Type B pancreatic cell (in vitro differentiated cells): ENCODE data around the gene GRID2. TPM values are rescaled to one million over a fixed set of nuclear protein-coding genes. Genes with fewer than 3 reads are reported as not detected.

Experiments
- DNase-seq: peaks from one replicate; pipeline ENCODE4 v3.0.0; 2021; ENCODE audit warnings: mixed read lengths; ENCODE audit not compliant: unreplicated experiment; ENCODE audit errors: extremely low spot score
- H3K27ac Mint-ChIP-seq: 2 replicates; pipeline ENCODE4 v1.8.0; 2021; ENCODE audit warnings: mild to moderate bottlenecking, mixed read lengths
- H3K27me3 Mint-ChIP-seq: 2 replicates; pipeline ENCODE4 v1.8.0; 2021; ENCODE audit warnings: mixed read lengths
- H3K36me3 Mint-ChIP-seq: 2 replicates; pipeline ENCODE4 v1.8.0; 2021; ENCODE audit warnings: mixed read lengths
- H3K4me1 Mint-ChIP-seq: one replicate; pipeline ENCODE4 v1.8.0; 2021; ENCODE audit warnings: mixed read lengths; ENCODE audit not compliant: unreplicated experiment
- H3K4me3 Mint-ChIP-seq: 2 replicates; pipeline ENCODE4 v1.8.0; 2021; ENCODE audit warnings: mild to moderate bottlenecking, mixed read lengths
- H3K9me3 Mint-ChIP-seq: 2 replicates; pipeline ENCODE4 v1.8.0; 2021; ENCODE audit warnings: mixed read lengths
- total RNA-seq: library from RNA; stranded (reverse); gene quantifications from 2 replicates; pipeline ENCODE4 v1.2.1, GENCODE V29; 2021; ENCODE audit warnings: low replicate concordance
- TF ChIP-seq, protein P1 (sequence below): fragments of 200-600 bp; sonication (generic); conservative IDR thresholded peaks from 2 replicates; pipeline ENCODE4 v1.5.0; 2021; ENCODE audit warnings: antibody characterized with exemption, mild to moderate bottlenecking

Gene GRID2
- total RNA-seq, 1 donor from 2014 or later = 1.7 TPM

GRCh38 chr4:92606227-92606626 is 302.5 kb downstream of the GRID2 start:
- no peaks in the 10 kb centered on the region for H3K9me3 Mint-ChIP-seq
- H3K4me3 Mint-ChIP-seq = no peak overlapping the region
- no peaks in the 10 kb centered on the region for H3K27me3 Mint-ChIP-seq
- no peaks in the 10 kb centered on the region for H3K36me3 Mint-ChIP-seq
- no peak for DNase-seq
- H3K27ac Mint-ChIP-seq = no peak overlapping the region
- TF ChIP-seq, protein P1, sequence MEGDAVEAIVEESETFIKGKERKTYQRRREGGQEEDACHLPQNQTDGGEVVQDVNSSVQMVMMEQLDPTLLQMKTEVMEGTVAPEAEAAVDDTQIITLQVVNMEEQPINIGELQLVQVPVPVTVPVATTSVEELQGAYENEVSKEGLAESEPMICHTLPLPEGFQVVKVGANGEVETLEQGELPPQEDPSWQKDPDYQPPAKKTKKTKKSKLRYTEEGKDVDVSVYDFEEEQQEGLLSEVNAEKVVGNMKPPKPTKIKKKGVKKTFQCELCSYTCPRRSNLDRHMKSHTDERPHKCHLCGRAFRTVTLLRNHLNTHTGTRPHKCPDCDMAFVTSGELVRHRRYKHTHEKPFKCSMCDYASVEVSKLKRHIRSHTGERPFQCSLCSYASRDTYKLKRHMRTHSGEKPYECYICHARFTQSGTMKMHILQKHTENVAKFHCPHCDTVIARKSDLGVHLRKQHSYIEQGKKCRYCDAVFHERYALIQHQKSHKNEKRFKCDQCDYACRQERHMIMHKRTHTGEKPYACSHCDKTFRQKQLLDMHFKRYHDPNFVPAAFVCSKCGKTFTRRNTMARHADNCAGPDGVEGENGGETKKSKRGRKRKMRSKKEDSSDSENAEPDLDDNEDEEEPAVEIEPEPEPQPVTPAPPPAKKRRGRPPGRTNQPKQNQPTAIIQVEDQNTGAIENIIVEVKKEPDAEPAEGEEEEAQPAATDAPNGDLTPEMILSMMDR = no peak
- H3K4me1 Mint-ChIP-seq = no peaks in the 10 kb centered on the region

- H3K4me1 Mint-ChIP-seq = no peaks in the 10 kb centered on the region
- H3K9me3 Mint-ChIP-seq = no peaks in the 10 kb centered on the region
- no peak for DNase-seq
- no peaks in the 10 kb centered on the region for H3K36me3 Mint-ChIP-seq
- no peak overlapping the region for H3K4me3 Mint-ChIP-seq
- no peak overlapping the region for H3K27ac Mint-ChIP-seq
- TF ChIP-seq, protein P1 = no peak
- H3K27me3 Mint-ChIP-seq = no peaks in the 10 kb centered on the region
Measured at GRCh38 chr4:92615049-92615448, 311.3 kb downstream of the GRID2 start.

DNA sequence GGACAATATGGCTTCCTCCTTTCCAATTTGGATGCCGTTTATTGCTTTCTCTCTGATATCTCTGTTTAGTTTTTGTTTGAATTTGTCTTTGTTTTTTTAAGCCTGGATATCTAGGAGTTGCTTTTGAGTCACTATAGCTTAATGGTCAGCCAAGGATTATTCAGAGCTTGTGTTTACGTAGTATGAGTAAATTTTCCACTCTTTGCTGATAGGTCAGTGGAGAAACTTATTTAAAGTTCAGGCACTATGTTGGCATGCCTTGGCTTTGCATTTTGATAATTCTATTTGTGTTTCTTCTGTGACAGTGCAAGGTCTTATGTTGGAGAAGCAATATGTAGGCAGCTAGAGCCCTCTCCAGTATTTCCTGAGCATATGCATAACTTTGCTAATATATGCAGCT is 315.2 kb downstream of the GRID2 start:
- H3K4me3 Mint-ChIP-seq = no peak overlapping the region
- H3K27ac Mint-ChIP-seq = no peak overlapping the region
- TF ChIP-seq, protein P1 = no peak
- no peaks in the 10 kb centered on the region for H3K36me3 Mint-ChIP-seq
- no peak for DNase-seq
- H3K4me1 Mint-ChIP-seq = no peaks in the 10 kb centered on the region
- H3K9me3 Mint-ChIP-seq = no peaks in the 10 kb centered on the region
- no peaks in the 10 kb centered on the region for H3K27me3 Mint-ChIP-seq

GRCh38 chr4:92629302-92629701 is 325.5 kb downstream of the GRID2 start:
- Mint-ChIP-seq H3K4me3 (no peak overlapping the region), H3K36me3 (no peaks in the 10 kb centered on the region), H3K4me1 (no peaks in the 10 kb centered on the region), H3K27me3 (no peaks in the 10 kb centered on the region), H3K9me3 (no peaks in the 10 kb centered on the region), H3K27ac (no peak overlapping the region)
- DNase-seq = no peak
- TF ChIP-seq, protein P1 = no peak

GRCh38 chr4:92634882-92635281 is 331.1 kb downstream of the GRID2 start:
- Mint-ChIP-seq H3K27me3 (no peaks in the 10 kb centered on the region), H3K9me3 (no peaks in the 10 kb centered on the region), H3K36me3 (no peaks in the 10 kb centered on the region), H3K4me1 (no peaks in the 10 kb centered on the region), H3K27ac (no peak overlapping the region), H3K4me3 (no peak overlapping the region)
- TF ChIP-seq, protein P1 = no peak
- no peak for DNase-seq
